ENCODE measurements around the gene MGAT5B. TPM values are rescaled to one million over a fixed set of nuclear protein-coding genes. Genes with fewer than 3 reads are reported as not detected.

Gene MGAT5B
- total and polyA plus RNA-seq, 2 of the 13 experiments (the other 11 are each of a cell fraction or from before 2014, with no cell fraction given): 0.07 to 0.13 TPM

- in situ Hi-C loops (cut with HindIII; ENCODE audit: extremely low pct_ligation_motif_present, low pct_unique_long_range_greater_than_20kb): loop anchor here (25.0 kb wide), 1 partner anchor 367 kb away; no protein-coding TSS in a partner anchor
- intact Hi-C loops (cut with micrococcal nuclease; ENCODE audit: unreplicated experiment): no loop called here
Measured at GRCh38 chr17:76870377-76870714, 2.1 kb downstream of the MGAT5B start.

More at GRCh38 chr17:76870377-76870714, 2.1 kb downstream of the MGAT5B start:
- Histone ChIP-seq H3K4me3 (replicated peaks in 1 of 3; ENCODE audit: insufficient read depth in 1 of 3, low read depth in 2 of 3, low read length in 3 of 3) (no peak overlapping the region), H3K9me3 (ENCODE audit: low read length) (peaks cover 8% of the 10 kb centered on the region; the same call in 1 of the 2 replicates), H4K20me1 (ENCODE audit: insufficient read depth, low read length) (no peaks in the 10 kb centered on the region; the same call in 1 of the 2 replicates), H2AFZ (ENCODE audit: low read length) (no peak overlapping the region), H3K9ac (ENCODE audit: insufficient read depth, low read depth, low read length) (no peak overlapping the region), H3K79me2 (ENCODE audit: insufficient read depth, low read length) (no peaks in the 10 kb centered on the region), H3K4me1 (ENCODE audit: insufficient read depth, low read length) (peaks cover 6% of the 10 kb centered on the region; the same call in 1 of the 2 replicates), H3K4me2 (ENCODE audit: low read depth, low read length) (no peak overlapping the region), H3K27ac (ENCODE audit: extremely low read length, insufficient read depth, low read length) (no peak overlapping the region), H3K27me3 (ENCODE audit: control insufficient read depth in 1 of 2, insufficient read depth in 2 of 2, low read length in 2 of 2) (peaks cover 26 to 65% of the 10 kb centered on the region in 2 experiments), H3K36me3 (replicated peaks in 1 of 2; ENCODE audit: control insufficient read depth in 1 of 2, insufficient read depth in 2 of 2, low read length in 2 of 2) (no peaks in the 10 kb centered on the region)
- DNase-seq (ENCODE audit: low spot score): no peak
- ChIA-PET CTCF (ENCODE audit: low intra/inter-chr PET ratio, low total read pairs) (no interaction called here), POLR2A (no interaction called here)
- FAIRE-seq: no peak
- no peak for ATAC-seq
- peak; percentile 75 to 92 for TF ChIP-seq REST (IDR thresholded peaks at IDR 0.05; ENCODE audit: borderline replicate concordance in 1 of 2, low read depth in 1 of 2, low read length in 2 of 2)
- peak; percentile 90 for TF ChIP-seq MIER2 (CRISPR knock-in tag; IDR thresholded peaks at IDR 0.05)
- TF ChIP-seq, protein P1, sequence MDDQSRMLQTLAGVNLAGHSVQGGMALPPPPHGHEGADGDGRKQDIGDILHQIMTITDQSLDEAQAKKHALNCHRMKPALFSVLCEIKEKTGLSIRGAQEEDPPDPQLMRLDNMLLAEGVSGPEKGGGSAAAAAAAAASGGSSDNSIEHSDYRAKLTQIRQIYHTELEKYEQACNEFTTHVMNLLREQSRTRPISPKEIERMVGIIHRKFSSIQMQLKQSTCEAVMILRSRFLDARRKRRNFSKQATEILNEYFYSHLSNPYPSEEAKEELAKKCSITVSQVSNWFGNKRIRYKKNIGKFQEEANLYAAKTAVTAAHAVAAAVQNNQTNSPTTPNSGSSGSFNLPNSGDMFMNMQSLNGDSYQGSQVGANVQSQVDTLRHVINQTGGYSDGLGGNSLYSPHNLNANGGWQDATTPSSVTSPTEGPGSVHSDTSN (CRISPR knock-in tag; IDR thresholded peaks at IDR 0.05; ENCODE audit: borderline replicate concordance): no peak
- TF ChIP-seq, protein P2, sequence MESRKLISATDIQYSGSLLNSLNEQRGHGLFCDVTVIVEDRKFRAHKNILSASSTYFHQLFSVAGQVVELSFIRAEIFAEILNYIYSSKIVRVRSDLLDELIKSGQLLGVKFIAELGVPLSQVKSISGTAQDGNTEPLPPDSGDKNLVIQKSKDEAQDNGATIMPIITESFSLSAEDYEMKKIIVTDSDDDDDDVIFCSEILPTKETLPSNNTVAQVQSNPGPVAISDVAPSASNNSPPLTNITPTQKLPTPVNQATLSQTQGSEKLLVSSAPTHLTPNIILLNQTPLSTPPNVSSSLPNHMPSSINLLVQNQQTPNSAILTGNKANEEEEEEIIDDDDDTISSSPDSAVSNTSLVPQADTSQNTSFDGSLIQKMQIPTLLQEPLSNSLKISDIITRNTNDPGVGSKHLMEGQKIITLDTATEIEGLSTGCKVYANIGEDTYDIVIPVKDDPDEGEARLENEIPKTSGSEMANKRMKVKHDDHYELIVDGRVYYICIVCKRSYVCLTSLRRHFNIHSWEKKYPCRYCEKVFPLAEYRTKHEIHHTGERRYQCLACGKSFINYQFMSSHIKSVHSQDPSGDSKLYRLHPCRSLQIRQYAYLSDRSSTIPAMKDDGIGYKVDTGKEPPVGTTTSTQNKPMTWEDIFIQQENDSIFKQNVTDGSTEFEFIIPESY (CRISPR knock-in tag; IDR thresholded peaks at IDR 0.05): peak; percentile 80; the same call in 1 of the 2 replicates
- TF ChIP-seq, protein P3, sequence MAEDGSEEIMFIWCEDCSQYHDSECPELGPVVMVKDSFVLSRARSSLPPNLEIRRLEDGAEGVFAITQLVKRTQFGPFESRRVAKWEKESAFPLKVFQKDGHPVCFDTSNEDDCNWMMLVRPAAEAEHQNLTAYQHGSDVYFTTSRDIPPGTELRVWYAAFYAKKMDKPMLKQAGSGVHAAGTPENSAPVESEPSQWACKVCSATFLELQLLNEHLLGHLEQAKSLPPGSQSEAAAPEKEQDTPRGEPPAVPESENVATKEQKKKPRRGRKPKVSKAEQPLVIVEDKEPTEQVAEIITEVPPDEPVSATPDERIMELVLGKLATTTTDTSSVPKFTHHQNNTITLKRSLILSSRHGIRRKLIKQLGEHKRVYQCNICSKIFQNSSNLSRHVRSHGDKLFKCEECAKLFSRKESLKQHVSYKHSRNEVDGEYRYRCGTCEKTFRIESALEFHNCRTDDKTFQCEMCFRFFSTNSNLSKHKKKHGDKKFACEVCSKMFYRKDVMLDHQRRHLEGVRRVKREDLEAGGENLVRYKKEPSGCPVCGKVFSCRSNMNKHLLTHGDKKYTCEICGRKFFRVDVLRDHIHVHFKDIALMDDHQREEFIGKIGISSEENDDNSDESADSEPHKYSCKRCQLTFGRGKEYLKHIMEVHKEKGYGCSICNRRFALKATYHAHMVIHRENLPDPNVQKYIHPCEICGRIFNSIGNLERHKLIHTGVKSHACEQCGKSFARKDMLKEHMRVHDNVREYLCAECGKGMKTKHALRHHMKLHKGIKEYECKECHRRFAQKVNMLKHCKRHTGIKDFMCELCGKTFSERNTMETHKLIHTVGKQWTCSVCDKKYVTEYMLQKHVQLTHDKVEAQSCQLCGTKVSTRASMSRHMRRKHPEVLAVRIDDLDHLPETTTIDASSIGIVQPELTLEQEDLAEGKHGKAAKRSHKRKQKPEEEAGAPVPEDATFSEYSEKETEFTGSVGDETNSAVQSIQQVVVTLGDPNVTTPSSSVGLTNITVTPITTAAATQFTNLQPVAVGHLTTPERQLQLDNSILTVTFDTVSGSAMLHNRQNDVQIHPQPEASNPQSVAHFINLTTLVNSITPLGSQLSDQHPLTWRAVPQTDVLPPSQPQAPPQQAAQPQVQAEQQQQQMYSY (CRISPR knock-in tag; IDR thresholded peaks at IDR 0.05): peak; percentile 83
- no peak for TF ChIP-seq ZNF343 (CRISPR knock-in tag; IDR thresholded peaks at IDR 0.05)
- 39% methylated on average over 8 of the region's 16 CpGs for WGBS (ENCODE audit: low lambda C conversion rate)
- BruUV-seq (replicated peaks): no TSS peak

Measured in HepG2 (cell line).